Aorta (tissue), 5 donors: ENCODE results near the gene TENM4. TPM values are rescaled to one million over a fixed set of nuclear protein-coding genes. Genes with fewer than 3 reads are reported as not detected.
A peak's percentile ranks its signal among the peaks of the same experiment; 100 is the strongest.

Source experiments
- ATAC-seq: fragments of 200-7000 bp; cut with Tn5 transposase; one replicate; pipeline ENCODE4 v1.9.1; 2022; ENCODE audit warnings: moderate library complexity; ENCODE audit not compliant: low FRiP score
- DNase-seq, 2 donors: peaks; one replicate each; pipeline ENCODE4 v3.0.0-alpha.2; 2020
- H3K27ac ChIP-seq, 2 donors: one replicate each; pipeline ENCODE4 v1.5.1; 2013; ENCODE audit warnings: low read length in 2 of 2, mild to moderate bottlenecking in 2 of 2, moderate library complexity in 2 of 2, control low read depth in 1 of 2, inconsistent platforms in 1 of 2, low read depth in 1 of 2
- H3K27me3 ChIP-seq, 2 donors: one replicate each; pipeline ENCODE4 v1.6.1; 2013; ENCODE audit warnings: control low read depth in 1 of 2, low read length in 1 of 2, mild to moderate bottlenecking in 1 of 2, moderate library complexity in 1 of 2; ENCODE audit not compliant: insufficient read depth in 2 of 2, control insufficient read depth in 1 of 2
- H3K36me3 ChIP-seq, 2 donors: one replicate each; pipeline ENCODE4 v1.6.1; 2013; ENCODE audit warnings: control low read depth in 1 of 2, low read length in 1 of 2, mild to moderate bottlenecking in 1 of 2; ENCODE audit not compliant: insufficient read depth in 2 of 2, control insufficient read depth in 1 of 2
- H3K4me1 ChIP-seq, 2 donors: one replicate each; pipeline ENCODE4 v1.6.1; 2013; ENCODE audit warnings: low read length in 2 of 2, control low read depth in 1 of 2, mild to moderate bottlenecking in 1 of 2, moderate library complexity in 1 of 2; ENCODE audit not compliant: insufficient read depth in 2 of 2, control insufficient read depth in 1 of 2
- H3K4me3 ChIP-seq, 2 donors: one replicate each; pipeline ENCODE4 v1.5.1; 2013; ENCODE audit warnings: low read length in 2 of 2, control low read depth in 1 of 2, mild to moderate bottlenecking in 1 of 2
- H3K9me3 ChIP-seq: one replicate; pipeline ENCODE4 v1.6.1; 2013; ENCODE audit warnings: mild to moderate bottlenecking, low read length; ENCODE audit not compliant: control insufficient read depth
- WGBS, 2 donors: extraction: QIAGEN DNeasy Blood & Tissue Kit; methylation state at CpG; one replicate each; pipeline ENCODE4 v1.1.7; 2013; 5-methylcytosine and 5-hydroxymethylcytosine counted together
- intact Hi-C, 2 donors: fragments of 100-400 bp; cut with DNase I; formaldehyde crosslinking; loops; one replicate each; pipeline versions ENCODE4 v1.14.2 to v1.15.0; 2022
- polyA plus RNA-seq, 2 donors: library from polyadenylated mRNA; stranded (reverse); fragments of 200-250 nt; gene quantifications; one replicate each; pipeline ENCODE4 v1.2.3, GENCODE V29; 2013
- total RNA-seq, 2 donors: library from RNA; stranded (reverse); fragmentation: NEBNext Ultra II Directional; extraction: Animal tissue kit (Norgen Biotek cat#: 25700); gene quantifications; one replicate each; pipeline ENCODE4 v1.2.1, GENCODE V29; 2021
- donor health status: healthy with polysubstance abuse.
- donor health status: Bipolar disorder and iron deficiency.
- donor health status: DM: no; HTN: no; CAD: no.
- donor health status: DM: no; HTN: no; CAD: no.
- donor health status: DM: yes; HTN: yes; CAD: no.

TENM4 gene
- total and polyA plus RNA-seq, 4 donors, result 0.20 to 9.1 (median 2.5) TPM

GRCh38 chr11:79263001-79263400 is 177.8 kb downstream of the TENM4 start:
- no peaks in the 10 kb centered on the region for H3K9me3 ChIP-seq
- WGBS, 2 donors, result 65 to 66% methylated on average over 7 of the region's 7 CpGs
- H3K4me1 ChIP-seq, result no peaks in the 10 kb centered on the region
- peaks cover 0 to 1% of the 10 kb centered on the region in 2 donors for H3K36me3 ChIP-seq
- H3K27ac ChIP-seq, result no peak overlapping the region
- H3K27me3 ChIP-seq, result no peaks in the 10 kb centered on the region
- no peak for DNase-seq
- no peak for ATAC-seq
- intact Hi-C loops, result no loop called here
- H3K4me3 ChIP-seq, result no peak overlapping the region

GRCh38 chr11:79262221-79262620 is 178.6 kb downstream of the TENM4 start:
- DNase-seq (no peak), ATAC-seq (no peak)
- H3K27ac ChIP-seq, result no peak overlapping the region

GRCh38 chr11:79261684-79262083 is 179.1 kb downstream of the TENM4 start:
- Histone ChIP-seq H3K4me1 (no peaks in the 10 kb centered on the region), H3K9me3 (no peaks in the 10 kb centered on the region), H3K27ac (no peak overlapping the region), H3K4me3 (no peak overlapping the region), H3K36me3 (peaks cover 0 to 1% of the 10 kb centered on the region in 2 donors), H3K27me3 (no peaks in the 10 kb centered on the region)
- no peak for ATAC-seq
- no peak for DNase-seq
- whole genome bisulfite sequencing, 2 donors, result 89 to 96% methylated on average over 3 of the region's 3 CpGs
- intact Hi-C loops, result no loop called here

More at GRCh38 chr11:79262221-79262620, 178.6 kb downstream of the TENM4 start:
- intact Hi-C loops, result no loop called here
- H3K4me3 ChIP-seq, result no peak overlapping the region
- H3K9me3 ChIP-seq, result no peaks in the 10 kb centered on the region
- H3K36me3 ChIP-seq, result peaks cover 0 to 1% of the 10 kb centered on the region in 2 donors
- no peaks in the 10 kb centered on the region for H3K4me1 ChIP-seq
- WGBS, 2 donors, result 75 to 78% methylated on average over 4 of the region's 4 CpGs
- H3K27me3 ChIP-seq, result no peaks in the 10 kb centered on the region

- no peak for ATAC-seq
- intact Hi-C loops, result no loop called here
- Histone ChIP-seq H3K4me1 (no peaks in the 10 kb centered on the region), H3K9me3 (peaks cover 3% of the 10 kb centered on the region), H3K4me3 (no peak overlapping the region), H3K36me3 (peaks cover 0 to 1% of the 10 kb centered on the region in 2 donors), H3K27me3 (no peaks in the 10 kb centered on the region), H3K27ac (no peak overlapping the region)
- 97% methylated on average over 4 of the region's 4 CpGs for WGBS, 2 donors
- DNase-seq, result no peak
Observed at GRCh38 chr11:79259800-79260199, 181.0 kb downstream of the TENM4 start.

- intact Hi-C loops, result no loop called here
- ATAC-seq (no peak), DNase-seq (no peak)
- Histone ChIP-seq H3K4me1 (no peaks in the 10 kb centered on the region), H3K27me3 (no peaks in the 10 kb centered on the region), H3K36me3 (peaks cover 0 to 1% of the 10 kb centered on the region in 2 donors), H3K4me3 (no peak overlapping the region), H3K27ac (no peak overlapping the region), H3K9me3 (peaks cover 3% of the 10 kb centered on the region)
- 89 to 90% methylated on average over 4 of the region's 4 CpGs for WGBS, 2 donors
Observed at GRCh38 chr11:79258576-79258975, 182.3 kb downstream of the TENM4 start.

- H3K36me3 ChIP-seq, result no peaks in the 10 kb centered on the region
- ATAC-seq, result no peak
- H3K9me3 ChIP-seq, result peaks cover 3% of the 10 kb centered on the region
- DNase-seq, result no peak
- H3K4me1 ChIP-seq, result no peaks in the 10 kb centered on the region
- 95 to 96% methylated on average over 3 of the region's 3 CpGs for WGBS, 2 donors
- H3K27me3 ChIP-seq, result no peaks in the 10 kb centered on the region
- no peak overlapping the region for H3K27ac ChIP-seq
- intact Hi-C loops, result no loop called here
- no peak overlapping the region for H3K4me3 ChIP-seq
Observed at GRCh38 chr11:79255965-79256364, 184.9 kb downstream of the TENM4 start.

GRCh38 chr11:79253280-79253679 is 187.6 kb downstream of the TENM4 start:
- Histone ChIP-seq H3K9me3 (peaks cover 3% of the 10 kb centered on the region), H3K27me3 (no peaks in the 10 kb centered on the region), H3K36me3 (no peaks in the 10 kb centered on the region), H3K4me3 (no peak overlapping the region), H3K4me1 (no peaks in the 10 kb centered on the region), H3K27ac (no peak overlapping the region)
- ATAC-seq, result no peak
- no peak for DNase-seq
- intact Hi-C loops, result no loop called here
- 80 to 84% methylated on average over 8 of the region's 8 CpGs for WGBS, 2 donors

- H3K27ac ChIP-seq, result no peak overlapping the region
- peaks cover 2 to 8% of the 10 kb centered on the region in 2 donors for H3K4me1 ChIP-seq
- no peaks in the 10 kb centered on the region for H3K27me3 ChIP-seq
- no peak overlapping the region for H3K4me3 ChIP-seq
- WGBS, 2 donors, result 86 to 94% methylated on average over 5 of the region's 5 CpGs
- intact Hi-C loops, result loop anchor here (10.0 kb wide), 2 partner anchors 75 to 185 kb away; no protein-coding TSS in a partner anchor
- H3K36me3 ChIP-seq, result no peaks in the 10 kb centered on the region
- no peaks in the 10 kb centered on the region for H3K9me3 ChIP-seq
- DNase-seq (no peak), ATAC-seq (no peak)
Observed at GRCh38 chr11:79249295-79249993, 191.4 kb downstream of the TENM4 start.

- peaks cover 2 to 8% of the 10 kb centered on the region in 2 donors for H3K4me1 ChIP-seq
- H3K4me3 ChIP-seq, result no peak overlapping the region
- no peaks in the 10 kb centered on the region for H3K36me3 ChIP-seq
- DNase-seq (no peak), ATAC-seq (no peak)
- H3K9me3 ChIP-seq, result no peaks in the 10 kb centered on the region
- whole genome bisulfite sequencing, 2 donors, result 7 to 8% methylated on average over 2 of the region's 2 CpGs
- H3K27ac ChIP-seq, result peak overlapping the region; percentile 9 to 49
- intact Hi-C loops, result loop anchor here (2.0 to 10.0 kb wide), 4 partner anchors 70 to 193 kb away; no protein-coding TSS in a partner anchor
- no peaks in the 10 kb centered on the region for H3K27me3 ChIP-seq
Observed at GRCh38 chr11:79244798-79245197, 196.0 kb downstream of the TENM4 start.
